Measurements from ENCODE around the gene LRRC26. TPM values are rescaled to one million over a fixed set of nuclear protein-coding genes. Genes with fewer than 3 reads are reported as not detected.
A peak's percentile ranks its signal among the peaks of the same experiment; 100 is the strongest.
"Not testable (repeated sequence)": the region's sequence is repeated elsewhere in the genome, so short reads cannot be mapped to it uniquely, and the experiment has no call there.

Gene LRRC26
- total RNA-seq, 1 experiment from 2014 or later: 0.40 TPM

DNA sequence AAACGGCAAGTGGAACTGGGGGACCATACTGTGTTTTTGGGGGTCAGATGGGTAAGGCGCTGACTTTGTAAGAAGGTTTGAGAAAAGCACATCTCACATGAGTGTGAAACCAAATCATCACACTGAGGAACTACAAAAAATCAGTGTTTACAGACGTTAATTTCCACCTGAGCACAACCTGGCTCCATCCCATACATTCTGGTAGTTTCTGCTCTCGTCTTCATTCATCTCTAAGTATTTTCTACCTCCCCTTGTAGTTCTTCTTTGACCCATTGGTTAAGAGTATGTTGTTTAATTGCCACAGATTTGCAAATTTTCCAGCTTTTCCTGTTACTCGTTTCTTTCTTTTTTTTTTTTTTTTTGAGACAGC, 46.4 kb downstream of the LRRC26 start:
- ATAC-seq: no peak
- H4K20me1 ChIP-seq (ENCODE audit: low read length): no peaks in the 10 kb centered on the region
- no peaks in the 10 kb centered on the region for H3K27me3 ChIP-seq (ENCODE audit: low read length)
- no peaks in the 10 kb centered on the region for H3F3A ChIP-seq (ENCODE audit: low read length, unreplicated experiment)
- no peak for TF ChIP-seq EZH2 (IDR thresholded peaks at IDR 0.05; ENCODE audit: low read length, unreplicated experiment)
- no peak for TF ChIP-seq EZH2phosphoT487 (IDR thresholded peaks at IDR 0.05; ENCODE audit: borderline replicate concordance, low read length)
- TF ChIP-seq, protein P1, sequence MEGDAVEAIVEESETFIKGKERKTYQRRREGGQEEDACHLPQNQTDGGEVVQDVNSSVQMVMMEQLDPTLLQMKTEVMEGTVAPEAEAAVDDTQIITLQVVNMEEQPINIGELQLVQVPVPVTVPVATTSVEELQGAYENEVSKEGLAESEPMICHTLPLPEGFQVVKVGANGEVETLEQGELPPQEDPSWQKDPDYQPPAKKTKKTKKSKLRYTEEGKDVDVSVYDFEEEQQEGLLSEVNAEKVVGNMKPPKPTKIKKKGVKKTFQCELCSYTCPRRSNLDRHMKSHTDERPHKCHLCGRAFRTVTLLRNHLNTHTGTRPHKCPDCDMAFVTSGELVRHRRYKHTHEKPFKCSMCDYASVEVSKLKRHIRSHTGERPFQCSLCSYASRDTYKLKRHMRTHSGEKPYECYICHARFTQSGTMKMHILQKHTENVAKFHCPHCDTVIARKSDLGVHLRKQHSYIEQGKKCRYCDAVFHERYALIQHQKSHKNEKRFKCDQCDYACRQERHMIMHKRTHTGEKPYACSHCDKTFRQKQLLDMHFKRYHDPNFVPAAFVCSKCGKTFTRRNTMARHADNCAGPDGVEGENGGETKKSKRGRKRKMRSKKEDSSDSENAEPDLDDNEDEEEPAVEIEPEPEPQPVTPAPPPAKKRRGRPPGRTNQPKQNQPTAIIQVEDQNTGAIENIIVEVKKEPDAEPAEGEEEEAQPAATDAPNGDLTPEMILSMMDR (conservative IDR thresholded peaks at IDR 0.05; ENCODE audit: low read depth, low read length): no peak
- H3K4me3 ChIP-seq (ENCODE audit: low read length): no peak overlapping the region
- peaks cover 23% of the 10 kb centered on the region for H3K79me2 ChIP-seq (ENCODE audit: low read length)
- BruUV-seq (replicated peaks): no TSS peak
- DNase-seq: no peak
- H3K9ac ChIP-seq (ENCODE audit: low read length): no peak overlapping the region
- no peak overlapping the region for H3K4me2 ChIP-seq (ENCODE audit: low read length)
- H3K27ac ChIP-seq (ENCODE audit: low read length): no peak overlapping the region
- no peaks in the 10 kb centered on the region for H3K9me3 ChIP-seq (ENCODE audit: low read length)
- POLR2A ChIA-PET (ENCODE audit: unreplicated experiment): no interaction called here
- CTCF ChIA-PET: no interaction called here
- no peak overlapping the region for H2AFZ ChIP-seq (ENCODE audit: low read length)
- H3K9me2 ChIP-seq (replicated peaks; ENCODE audit: low read length): no peaks in the 10 kb centered on the region
- peaks cover 9% of the 10 kb centered on the region; the same call in 1 of the 2 replicates for H3K4me1 ChIP-seq (ENCODE audit: insufficient read depth, low read length)
- intact Hi-C loops (cut with micrococcal nuclease): no loop called here
- H3K36me3 ChIP-seq (ENCODE audit: low read depth, low read length): no peaks in the 10 kb centered on the region

DNA sequence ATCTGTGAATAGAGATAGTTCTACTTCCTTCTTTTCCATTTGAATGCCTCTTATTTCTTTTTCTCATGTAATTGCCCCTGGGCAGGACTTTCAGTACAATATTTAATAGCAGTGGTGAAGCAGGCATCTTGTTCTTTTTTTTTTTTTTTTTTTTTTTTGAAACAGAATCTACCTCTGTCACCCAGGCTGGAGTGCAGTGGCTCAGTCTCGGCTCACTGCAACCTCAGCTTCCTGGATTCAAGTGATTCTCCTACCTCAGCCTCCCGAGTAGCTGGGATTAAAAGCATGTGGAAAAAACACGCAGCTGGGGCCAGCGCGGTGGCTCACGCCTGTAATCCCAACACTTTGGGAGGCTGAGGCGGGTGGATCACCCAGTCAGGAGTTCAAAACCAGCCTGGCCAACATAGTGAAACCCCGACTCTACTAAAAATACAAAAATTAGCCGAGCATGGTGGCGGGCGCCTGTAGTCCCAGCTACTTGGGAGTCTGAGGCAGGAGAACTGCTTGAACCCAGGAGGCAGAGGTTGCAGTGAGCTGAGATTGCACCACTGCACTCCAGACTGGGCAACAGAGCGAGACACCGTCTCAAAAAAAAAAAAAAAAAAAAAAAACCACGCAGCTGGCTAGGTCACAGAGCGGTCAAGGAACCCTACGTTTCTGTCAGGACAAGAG, 46.9 kb downstream of the LRRC26 start:
- H3K27ac ChIP-seq (ENCODE audit: low read length); H3K9me3 ChIP-seq (ENCODE audit: low read length); H3K4me1 ChIP-seq (ENCODE audit: insufficient read depth, low read length); H3K36me3 ChIP-seq (ENCODE audit: low read depth, low read length); H3K27me3 ChIP-seq (ENCODE audit: low read length); H3K9me2 ChIP-seq (replicated peaks; ENCODE audit: low read length); BruUV-seq (replicated peaks); H3K9ac ChIP-seq (ENCODE audit: low read length); intact Hi-C loops (cut with micrococcal nuclease); DNase-seq; POLR2A ChIA-PET (ENCODE audit: unreplicated experiment); CTCF ChIA-PET; H4K20me1 ChIP-seq (ENCODE audit: low read length); H3K4me2 ChIP-seq (ENCODE audit: low read length); H2AFZ ChIP-seq (ENCODE audit: low read length); ATAC-seq; H3F3A ChIP-seq (ENCODE audit: low read length, unreplicated experiment); H3K4me3 ChIP-seq (ENCODE audit: low read length): not testable (repeated sequence)
- H3K79me2 ChIP-seq (ENCODE audit: low read length): peaks cover 18% of the 10 kb centered on the region

DNA sequence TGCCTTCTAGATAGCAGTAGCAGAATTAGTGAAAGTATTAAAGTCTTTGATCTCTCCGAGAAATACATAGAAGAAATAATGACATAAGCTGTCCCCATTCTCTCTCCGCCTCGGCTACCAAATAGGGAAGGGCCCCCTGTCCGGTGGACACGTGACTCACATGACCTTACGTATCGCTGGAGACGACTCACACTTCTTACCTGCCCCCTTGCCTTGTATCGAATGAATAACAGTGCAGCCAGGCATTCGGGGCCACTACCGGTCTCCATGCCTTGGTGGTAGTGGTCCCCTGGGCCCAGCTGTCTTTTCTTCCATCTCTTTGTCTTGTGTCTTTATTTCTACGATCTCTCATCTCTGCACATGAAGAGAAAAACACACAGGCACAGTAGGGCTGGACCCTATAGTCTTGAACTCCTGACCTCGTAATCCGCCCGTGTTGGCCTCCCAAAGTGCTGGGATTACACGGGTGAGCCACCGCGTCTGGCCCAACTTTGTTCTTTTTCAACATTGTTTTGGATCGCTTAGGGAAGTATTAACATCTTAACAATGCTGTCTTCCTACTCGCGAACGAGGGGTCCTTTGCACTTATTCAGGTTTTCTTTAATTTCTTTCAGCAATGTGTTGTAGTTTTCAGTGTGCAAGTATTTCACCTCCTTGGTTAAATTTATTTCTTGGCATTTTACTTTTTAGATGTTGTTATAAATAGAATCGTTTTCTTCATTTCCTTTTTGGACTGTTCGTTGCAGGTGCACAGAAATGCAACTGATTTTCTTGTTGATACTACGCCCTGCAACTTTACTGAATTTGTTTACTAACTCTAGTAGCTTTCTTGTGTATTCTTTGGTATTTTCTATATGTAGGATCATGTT, 47.7 kb downstream of the LRRC26 start:
- H3K36me3 ChIP-seq (ENCODE audit: low read depth, low read length); H4K20me1 ChIP-seq (ENCODE audit: low read length); CTCF ChIA-PET; H3K27ac ChIP-seq (ENCODE audit: low read length); H2AFZ ChIP-seq (ENCODE audit: low read length); H3K4me1 ChIP-seq (ENCODE audit: insufficient read depth, low read length); POLR2A ChIA-PET (ENCODE audit: unreplicated experiment); DNase-seq; H3K4me3 ChIP-seq (ENCODE audit: low read length); H3K4me2 ChIP-seq (ENCODE audit: low read length); H3K9me3 ChIP-seq (ENCODE audit: low read length); H3F3A ChIP-seq (ENCODE audit: low read length, unreplicated experiment); intact Hi-C loops (cut with micrococcal nuclease); H3K27me3 ChIP-seq (ENCODE audit: low read length); H3K9me2 ChIP-seq (replicated peaks; ENCODE audit: low read length); H3K9ac ChIP-seq (ENCODE audit: low read length): not testable (repeated sequence)
- H3K79me2 ChIP-seq (ENCODE audit: low read length): peaks cover 10% of the 10 kb centered on the region
- ATAC-seq: peak; percentile 22; the same call in 1 of the 2 replicates
- TSS peak; percentile 4 for BruUV-seq (replicated peaks)

Small RNA genes lying within 50 kb of the gene (microRNA-seq; reads per million reads assigned to microRNA genes)
- not detected for gene MIR3621 (ENCODE audit: unreplicated experiment)

Other genes starting within 250 kb of the LRRC26 start
- gene FBXW5, start 225.3 kb downstream of the LRRC26 start, total RNA-seq (2014; rRNA removed): 138 and 159 TPM in 2 replicates
- 0.77 TPM in 1 of 2 replicates, not detected in the other for gene C8G, start 224.8 kb downstream of the LRRC26 start, total RNA-seq (2014; rRNA removed)
- gene LCN12, start 217.8 kb downstream of the LRRC26 start, total RNA-seq (2014; rRNA removed): 0.55 TPM in 1 of 2 replicates, not detected in the other
- not detected in 2 replicates for gene PTGDS, start 192.5 kb downstream of the LRRC26 start, total RNA-seq (2014; rRNA removed)
- not detected in 2 replicates for gene LCNL1, start 187.1 kb downstream of the LRRC26 start, total RNA-seq (2014; rRNA removed)
- gene PAXX, start 177.6 kb downstream of the LRRC26 start, total RNA-seq (2014; rRNA removed): 113 and 137 TPM in 2 replicates
- gene CLIC3, start 173.5 kb downstream of the LRRC26 start, total RNA-seq (2014; rRNA removed): 1.4 and 4.3 TPM in 2 replicates
- gene ABCA2, start 141.8 kb downstream of the LRRC26 start, total RNA-seq (2014; rRNA removed): 25.9 and 31.5 TPM in 2 replicates
- gene FUT7, start 138.0 kb downstream of the LRRC26 start, total RNA-seq (2014; rRNA removed): not detected in 2 replicates
- 25.4 and 33.3 TPM in 2 replicates for gene NPDC1, start 123.9 kb downstream of the LRRC26 start, total RNA-seq (2014; rRNA removed)
- gene ENTPD2, start 116.0 kb downstream of the LRRC26 start, total RNA-seq (2014; rRNA removed): 0.92 and 1.3 TPM in 2 replicates
- gene SAPCD2, start 99.5 kb downstream of the LRRC26 start, total RNA-seq (2014; rRNA removed): 98.4 and 134 TPM in 2 replicates
- 5.0 and 6.4 TPM in 2 replicates for gene UAP1L1, start 92.5 kb downstream of the LRRC26 start, total RNA-seq (2014; rRNA removed)
- gene MAN1B1, start 83.1 kb downstream of the LRRC26 start, total RNA-seq (2014; rRNA removed): 65.5 and 71.6 TPM in 2 replicates
- gene DPP7, start 55.3 kb downstream of the LRRC26 start, total RNA-seq (2014; rRNA removed): 101 and 103 TPM in 2 replicates
- gene GRIN1, start 30.9 kb downstream of the LRRC26 start, total RNA-seq (2014; rRNA removed): 0.11 TPM in 1 of 2 replicates, not detected in the other
- not detected in 2 replicates for gene TMEM210, start 2.0 kb upstream of the LRRC26 start, total RNA-seq (2014; rRNA removed)
- 21.6 and 30.2 TPM in 2 replicates for gene ANAPC2, start 18.5 kb upstream of the LRRC26 start, total RNA-seq (2014; rRNA removed)
- gene SSNA1, start 18.6 kb upstream of the LRRC26 start, total RNA-seq (2014; rRNA removed): 123 and 148 TPM in 2 replicates
- gene TPRN, start 30.7 kb upstream of the LRRC26 start, total RNA-seq (2014; rRNA removed): 11.3 and 14.7 TPM in 2 replicates
- gene TMEM203, start 35.6 kb upstream of the LRRC26 start, total RNA-seq (2014; rRNA removed): 31.3 and 36.4 TPM in 2 replicates
- 21.5 and 25.7 TPM in 2 replicates for gene NDOR1, start 35.6 kb upstream of the LRRC26 start, total RNA-seq (2014; rRNA removed)
- 1.7 and 2.8 TPM in 2 replicates for gene RNF208, start 52.2 kb upstream of the LRRC26 start, total RNA-seq (2014; rRNA removed)
- 0.29 and 1.3 TPM in 2 replicates for gene CYSRT1, start 55.1 kb upstream of the LRRC26 start, total RNA-seq (2014; rRNA removed)
- 1.2 and 1.7 TPM in 2 replicates for gene RNF224, start 57.5 kb upstream of the LRRC26 start, total RNA-seq (2014; rRNA removed)
- gene SLC34A3, start 60.9 kb upstream of the LRRC26 start, total RNA-seq (2014; rRNA removed): 1.0 and 1.5 TPM in 2 replicates
- gene TUBB4B, start 71.2 kb upstream of the LRRC26 start, total RNA-seq (2014; rRNA removed): 424 and 599 TPM in 2 replicates
- gene STPG3, start 81.2 kb upstream of the LRRC26 start, total RNA-seq (2014; rRNA removed): not detected in 2 replicates
- 50.7 and 69.5 TPM in 2 replicates for gene NELFB, start 85.3 kb upstream of the LRRC26 start, total RNA-seq (2014; rRNA removed)
- gene TOR4A, start 107.7 kb upstream of the LRRC26 start, total RNA-seq (2014; rRNA removed): 28.9 and 32.7 TPM in 2 replicates
- 35.5 and 36.8 TPM in 2 replicates for gene NRARP, start 132.2 kb upstream of the LRRC26 start, total RNA-seq (2014; rRNA removed)

Data from PC-3 (cell line).